Keratinocyte (primary cell): ENCODE results near the gene TMEM109. TPM values are rescaled to one million over a fixed set of nuclear protein-coding genes. Genes with fewer than 3 reads are reported as not detected.

Source experiments
- DNase-seq: peaks from one replicate; pipeline ENCODE4 v3.0.0-alpha.2; 2011; ENCODE audit warnings: low read depth, missing footprints, low spot score
- FAIRE-seq: peaks from 2 replicates; lab custom pipeline; 2011; peaks lifted over from hg19 to GRCh38; lab: Jason Lieb, UNC
- H2AFZ ChIP-seq: 2 replicates; pipeline ENCODE4 v1.6.0; 2012; ENCODE audit warnings: low read length, control low read depth, inconsistent platforms; ENCODE audit not compliant: control insufficient read depth
- H3K27ac ChIP-seq: 2 replicates; pipeline ENCODE4 v1.5.1; 2011; ENCODE audit warnings: low read length; ENCODE audit not compliant: control insufficient read depth, insufficient read depth
- H3K27me3 ChIP-seq: 3 replicates; pipeline ENCODE4 v1.6.0; 2011; ENCODE audit warnings: low read length; ENCODE audit not compliant: control insufficient read depth, insufficient read depth; ENCODE audit errors: extremely low read depth
- H3K36me3 ChIP-seq, 2 experiments: 2 replicates in 1 of 2; 3 replicates in 1 of 2; pipeline ENCODE4 v1.5.1; 2011; ENCODE audit warnings: low read length in 2 of 2, mild to moderate bottlenecking in 1 of 2; ENCODE audit not compliant: control insufficient read depth in 2 of 2, insufficient read depth in 2 of 2; ENCODE audit errors: extremely low read depth in 1 of 2
- H3K4me1 ChIP-seq: 3 replicates; pipeline ENCODE4 v1.5.1; 2011; ENCODE audit warnings: low read length; ENCODE audit not compliant: control insufficient read depth, insufficient read depth; ENCODE audit errors: extremely low read depth
- H3K4me2 ChIP-seq: 3 replicates; pipeline ENCODE4 v1.6.0; 2011; ENCODE audit warnings: low read depth, low read length; ENCODE audit not compliant: control insufficient read depth, insufficient read depth; ENCODE audit errors: extremely low read depth
- H3K4me3 ChIP-seq, 3 experiments: fragments of 200-600 bp in 1 of 3; sonication (generic) in 1 of 3; 2 replicates in 2 of 3; 3 replicates in 1 of 3; pipeline ENCODE4 v1.5.1; 2011 to 2016; ENCODE audit warnings: low read length in 3 of 3, mild to moderate bottlenecking in 3 of 3, control low read depth in 2 of 3, inconsistent platforms in 1 of 3, low read depth in 1 of 3, mixed read lengths in 1 of 3, mixed run types in 1 of 3, moderate library complexity in 1 of 3; ENCODE audit not compliant: control insufficient read depth in 2 of 3, insufficient read depth in 2 of 3; ENCODE audit errors: extremely low read depth in 1 of 3
- H3K79me2 ChIP-seq: 2 replicates; pipeline ENCODE4 v1.6.0; 2012; ENCODE audit warnings: low read length; ENCODE audit not compliant: control insufficient read depth, insufficient read depth
- H3K9ac ChIP-seq: 3 replicates; pipeline ENCODE4 v1.6.0; 2011; ENCODE audit warnings: low read length; ENCODE audit not compliant: control insufficient read depth, insufficient read depth; ENCODE audit errors: extremely low read depth
- H3K9me1 ChIP-seq: 3 replicates; pipeline ENCODE4 v1.6.0; 2011; ENCODE audit warnings: low read length; ENCODE audit not compliant: control insufficient read depth, insufficient read depth; ENCODE audit errors: extremely low read depth
- H3K9me3 ChIP-seq: 2 replicates; pipeline ENCODE4 v1.5.1; 2012; ENCODE audit warnings: low read depth, low read length; ENCODE audit not compliant: control insufficient read depth
- H4K20me1 ChIP-seq: 3 replicates; pipeline ENCODE4 v1.6.0; 2011; ENCODE audit warnings: low read length; ENCODE audit not compliant: control insufficient read depth, insufficient read depth; ENCODE audit errors: extremely low read depth
- CTCF ChIP-seq, 3 experiments: IDR thresholded peaks in 1 of 3; conservative IDR thresholded peaks in 1 of 3; optimal IDR thresholded peaks in 1 of 3; 2 replicates in 2 of 3; 3 replicates in 1 of 3; pipeline versions ENCODE3 to v1.5.1; 2011; ENCODE audit warnings: low read length in 3 of 3, mild to moderate bottlenecking in 3 of 3, moderate library complexity in 2 of 3, control low read depth in 1 of 3, inconsistent platforms in 1 of 3; ENCODE audit not compliant: insufficient read depth in 2 of 3; ENCODE audit errors: extremely low read depth in 1 of 3
- EZH2 ChIP-seq: IDR thresholded peaks from one replicate; pipeline ENCODE4 v1.6.1; 2012; ENCODE audit warnings: inconsistent platforms, mild to moderate bottlenecking, low read length, moderate library complexity
- dilution Hi-C: fragments of 300-500 bp; cut with MboI; formaldehyde crosslinking; loops from one replicate; pipeline ENCODE4 v1.7.0; 2020; ENCODE audit warnings: low sequenced_read_pairs; ENCODE audit not compliant: extremely low pct_ligation_motif_present
- polyA plus RNA-seq, 5 experiments: library from polyadenylated mRNA; depleted of rRNA in 3 of 5; stranded (reverse) in 3 of 5; stranded (forward) in 1 of 5; unstranded in 1 of 5; fragments of >200 nt; gene quantifications; 1 replicate in 1 of 5; 2 replicates in 3 of 5; 3 replicates in 1 of 5; pipeline versions ENCODE4 v1.2.1 to v1.2.3, GENCODE V29; 2011 to 2012; ENCODE audit warnings: missing spikeins in 2 of 5, low read depth in 1 of 5, low replicate concordance in 1 of 5

The TMEM109 gene
- polyA plus RNA-seq, 1 donor (not counting 4 experiments of a cell fraction or from before 2014, with no cell fraction given) = 25.2 TPM

- no peak for FAIRE-seq
- Histone ChIP-seq H3K36me3 (no peaks in the 10 kb centered on the region), H3K9me1 (no peaks in the 10 kb centered on the region), H3K27ac (no peak overlapping the region), H4K20me1 (no peaks in the 10 kb centered on the region), H3K4me1 (peaks cover 5% of the 10 kb centered on the region), H3K9me3 (no peaks in the 10 kb centered on the region), H3K27me3 (peaks cover 4% of the 10 kb centered on the region), H2AFZ (no peak overlapping the region), H3K79me2 (no peaks in the 10 kb centered on the region), H3K9ac (no peak overlapping the region), H3K4me2 (no peak overlapping the region), H3K4me3 (no peak overlapping the region)
- dilution Hi-C loops = no loop called here
- DNase-seq = no peak
- TF ChIP-seq EZH2 (no peak), CTCF (optimal IDR thresholded peaks at IDR 0.05 in 1 of 3, IDR thresholded peaks at IDR 0.05 in 1 of 3, conservative IDR thresholded peaks at IDR 0.05 in 1 of 3; ENCODE audit: extremely low read depth in 1 of 3, insufficient read depth in 2 of 3, low read length in 3 of 3) (no peak)
Measured at GRCh38 chr11:60955571-60955970, 41.6 kb downstream of the TMEM109 start.

- Histone ChIP-seq H3K4me2 (no peak overlapping the region), H3K9ac (no peak overlapping the region), H3K36me3 (no peaks in the 10 kb centered on the region), H2AFZ (no peak overlapping the region), H3K27me3 (peaks cover 5% of the 10 kb centered on the region), H3K9me3 (no peaks in the 10 kb centered on the region), H3K9me1 (no peaks in the 10 kb centered on the region), H3K4me1 (no peaks in the 10 kb centered on the region), H3K4me3 (no peak overlapping the region), H3K79me2 (no peaks in the 10 kb centered on the region), H4K20me1 (no peaks in the 10 kb centered on the region), H3K27ac (no peak overlapping the region)
- FAIRE-seq (no peak), DNase-seq (no peak)
- dilution Hi-C loops = no loop called here
- TF ChIP-seq EZH2 (no peak), CTCF (optimal IDR thresholded peaks at IDR 0.05 in 1 of 3, IDR thresholded peaks at IDR 0.05 in 1 of 3, conservative IDR thresholded peaks at IDR 0.05 in 1 of 3; ENCODE audit: extremely low read depth in 1 of 3, insufficient read depth in 2 of 3, low read length in 3 of 3) (no peak)
Measured at GRCh38 chr11:60957188-60957587, 43.2 kb downstream of the TMEM109 start.
